ENCODE measurements around the gene CCNF.

GRCh38 chr16:2426941-2427361 is 2.3 kb upstream of the CCNF start:
- TF ChIP-seq CTCF (IDR thresholded peaks at IDR 0.05; ENCODE audit: low read depth, low read length, missing input control) (no peak), EGR1 (IDR thresholded peaks at IDR 0.05; ENCODE audit: low read depth in 2 of 2) (no peak), RAD21 (IDR thresholded peaks at IDR 0.05) (no peak), REST (IDR thresholded peaks at IDR 0.05) (no peak), MAX (IDR thresholded peaks at IDR 0.05) (no peak), RXRA (IDR thresholded peaks at IDR 0.05) (no peak)
